HFF-Myc (cell line): ENCODE results near the gene RCOR1.

Experiments
- DNase-seq: peaks from one replicate; pipeline ENCODE4 v3.0.0-alpha.2; 2011; ENCODE audit warnings: low read depth; ENCODE audit errors: extremely low read depth
- H3K4me3 ChIP-seq: replicated peaks from 2 replicates; pipeline ENCODE4 v1.5.1; 2011; ENCODE audit warnings: low read depth, mild to moderate bottlenecking, control low read depth, low read length
- TF ChIP-seq, protein P1 (sequence below): IDR thresholded peaks from 2 replicates; pipeline ENCODE4 v1.5.1; 2012; ENCODE audit warnings: mild to moderate bottlenecking, low read depth, low read length, control low read depth; ENCODE audit errors: missing control alignments

RCOR1 gene

DNA sequence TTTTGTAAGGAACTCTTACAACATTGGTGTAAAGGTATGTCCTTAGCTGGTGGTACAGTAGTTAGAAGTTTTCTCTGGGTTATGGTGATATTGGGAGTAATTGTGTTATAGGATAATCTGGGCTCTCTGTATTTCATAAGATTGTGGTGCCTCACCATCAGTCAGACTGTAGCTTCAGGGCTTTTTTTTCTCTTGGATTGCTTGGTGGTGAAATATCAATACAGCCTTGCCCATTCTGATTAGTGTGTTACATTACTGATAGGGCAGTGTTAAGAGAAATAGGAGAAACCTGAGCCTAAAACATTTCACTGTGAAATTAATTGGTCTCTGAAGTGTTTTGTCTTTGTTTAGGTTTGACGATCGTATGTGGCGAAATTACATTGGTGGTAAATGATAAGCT is 71.0 kb downstream of the RCOR1 start:
- TF ChIP-seq, protein P1, sequence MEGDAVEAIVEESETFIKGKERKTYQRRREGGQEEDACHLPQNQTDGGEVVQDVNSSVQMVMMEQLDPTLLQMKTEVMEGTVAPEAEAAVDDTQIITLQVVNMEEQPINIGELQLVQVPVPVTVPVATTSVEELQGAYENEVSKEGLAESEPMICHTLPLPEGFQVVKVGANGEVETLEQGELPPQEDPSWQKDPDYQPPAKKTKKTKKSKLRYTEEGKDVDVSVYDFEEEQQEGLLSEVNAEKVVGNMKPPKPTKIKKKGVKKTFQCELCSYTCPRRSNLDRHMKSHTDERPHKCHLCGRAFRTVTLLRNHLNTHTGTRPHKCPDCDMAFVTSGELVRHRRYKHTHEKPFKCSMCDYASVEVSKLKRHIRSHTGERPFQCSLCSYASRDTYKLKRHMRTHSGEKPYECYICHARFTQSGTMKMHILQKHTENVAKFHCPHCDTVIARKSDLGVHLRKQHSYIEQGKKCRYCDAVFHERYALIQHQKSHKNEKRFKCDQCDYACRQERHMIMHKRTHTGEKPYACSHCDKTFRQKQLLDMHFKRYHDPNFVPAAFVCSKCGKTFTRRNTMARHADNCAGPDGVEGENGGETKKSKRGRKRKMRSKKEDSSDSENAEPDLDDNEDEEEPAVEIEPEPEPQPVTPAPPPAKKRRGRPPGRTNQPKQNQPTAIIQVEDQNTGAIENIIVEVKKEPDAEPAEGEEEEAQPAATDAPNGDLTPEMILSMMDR, result no peak
- no peak overlapping the region for H3K4me3 ChIP-seq
- no peak for DNase-seq

DNA sequence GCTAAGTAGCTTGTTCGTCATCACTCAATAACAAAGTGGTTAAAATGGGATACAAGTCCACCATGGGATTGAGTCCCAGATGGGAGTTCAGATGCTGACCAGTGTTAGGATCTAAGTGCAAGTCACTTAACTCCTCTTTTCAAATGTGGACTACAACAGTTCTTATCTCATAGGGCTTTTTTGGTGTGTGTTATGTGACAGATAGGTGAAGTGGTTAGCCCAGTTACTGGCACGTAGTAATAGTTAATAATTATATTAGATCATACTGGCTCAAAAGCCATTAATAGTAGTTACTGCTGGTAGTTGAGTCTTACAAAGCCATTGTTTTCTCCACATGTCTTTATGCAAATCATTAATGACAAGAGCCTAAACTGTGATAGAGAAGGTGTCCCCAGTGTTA is 73.2 kb downstream of the RCOR1 start:
- TF ChIP-seq, protein P1, result no peak
- DNase-seq, result no peak

DNA sequence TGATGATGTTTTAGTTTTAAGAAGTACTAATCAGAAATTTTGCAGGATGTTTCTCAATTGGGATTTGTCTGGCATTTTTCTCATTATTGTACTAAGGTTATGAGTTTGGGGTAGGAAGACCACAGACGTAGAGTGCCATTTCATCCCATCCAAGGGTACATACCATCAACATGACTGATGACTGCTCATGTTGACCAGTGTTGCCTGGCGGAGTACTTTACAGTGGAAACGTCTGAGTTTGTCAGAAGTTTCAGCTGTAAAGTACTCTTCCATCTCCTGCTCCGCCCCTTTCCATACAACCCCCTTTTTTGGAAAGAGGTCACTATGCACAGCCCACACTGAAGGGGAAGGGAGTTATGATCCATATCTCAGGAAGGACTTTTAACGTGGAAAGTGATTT is 74.2 kb downstream of the RCOR1 start:
- no peak for DNase-seq
- TF ChIP-seq, protein P1, result no peak
- H3K4me3 ChIP-seq, result no peak overlapping the region

More for the DNA sequence above, 73.2 kb downstream of the RCOR1 start:
- no peak overlapping the region for H3K4me3 ChIP-seq

DNA sequence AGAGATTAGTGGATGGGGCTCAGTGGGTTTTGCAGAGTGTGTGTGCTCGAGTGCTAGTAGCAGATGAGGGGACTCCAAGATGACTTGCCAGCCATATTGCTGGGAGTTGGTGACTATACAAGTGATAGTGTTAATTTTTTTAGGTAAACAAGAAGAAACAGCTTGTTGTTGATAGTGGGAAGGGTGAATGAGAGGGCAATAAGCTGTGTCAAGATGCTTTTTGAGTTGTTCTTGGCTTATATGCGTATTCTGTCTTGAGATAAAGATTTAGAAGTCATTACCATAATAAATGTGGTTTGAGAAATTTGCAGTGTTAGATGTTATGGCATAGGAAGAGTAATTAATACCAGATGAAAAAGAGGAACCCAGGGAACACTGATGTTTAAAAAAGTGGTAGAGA is 75.3 kb downstream of the RCOR1 start:
- no peak overlapping the region for H3K4me3 ChIP-seq
- TF ChIP-seq, protein P1, result no peak
- no peak for DNase-seq

DNA sequence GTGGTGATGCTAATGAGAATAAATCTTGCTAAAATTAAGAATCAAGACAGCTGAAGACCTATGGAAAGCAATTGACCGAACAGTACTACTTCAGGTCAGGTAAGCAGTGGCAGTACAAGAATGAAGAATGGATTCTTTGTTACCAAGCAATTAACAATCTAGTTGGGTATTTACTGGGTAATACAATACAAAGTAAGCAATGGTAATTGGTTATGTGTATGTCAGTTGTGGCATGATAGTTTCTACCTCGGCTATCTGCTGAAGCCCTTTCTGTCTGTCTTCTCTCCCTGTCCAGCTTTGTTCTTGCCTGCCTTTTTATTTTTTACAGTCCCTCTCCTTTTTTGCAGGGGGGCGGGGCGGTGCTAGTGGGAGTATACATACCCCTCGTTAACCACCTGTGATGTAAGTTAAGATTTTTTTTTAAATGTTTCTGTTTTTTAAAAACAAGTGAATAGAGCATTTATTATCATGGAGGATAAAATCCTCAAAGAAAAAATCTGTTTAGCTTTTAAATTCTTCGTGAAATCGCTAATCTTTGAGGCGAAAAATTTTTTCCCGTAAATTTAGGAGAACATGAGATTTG is 75.9 kb downstream of the RCOR1 start:
- DNase-seq, result no peak
- H3K4me3 ChIP-seq, result no peak overlapping the region
- TF ChIP-seq, protein P1, result no peak

DNA sequence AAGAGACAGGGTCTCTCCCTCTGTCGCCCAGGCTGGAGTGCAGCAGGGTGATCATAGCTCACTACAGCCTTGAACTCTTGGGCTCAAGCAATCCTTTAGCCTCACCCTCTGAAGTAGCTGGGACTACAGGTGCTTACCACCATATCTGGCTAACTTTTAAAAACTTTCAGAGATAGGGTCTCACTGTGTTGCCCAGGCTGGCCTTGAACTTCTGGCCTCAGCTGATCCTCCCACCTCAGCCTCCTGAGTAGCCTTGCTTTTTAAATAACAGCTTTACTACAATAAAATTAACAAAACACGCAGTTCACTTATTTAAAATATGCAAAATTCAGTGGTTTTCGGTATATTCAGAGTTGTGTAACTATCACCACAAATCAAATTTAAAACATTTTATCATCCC is 79.0 kb downstream of the RCOR1 start:
- TF ChIP-seq, protein P1, result no peak
- H3K4me3 ChIP-seq, result no peak overlapping the region
- no peak for DNase-seq

DNA sequence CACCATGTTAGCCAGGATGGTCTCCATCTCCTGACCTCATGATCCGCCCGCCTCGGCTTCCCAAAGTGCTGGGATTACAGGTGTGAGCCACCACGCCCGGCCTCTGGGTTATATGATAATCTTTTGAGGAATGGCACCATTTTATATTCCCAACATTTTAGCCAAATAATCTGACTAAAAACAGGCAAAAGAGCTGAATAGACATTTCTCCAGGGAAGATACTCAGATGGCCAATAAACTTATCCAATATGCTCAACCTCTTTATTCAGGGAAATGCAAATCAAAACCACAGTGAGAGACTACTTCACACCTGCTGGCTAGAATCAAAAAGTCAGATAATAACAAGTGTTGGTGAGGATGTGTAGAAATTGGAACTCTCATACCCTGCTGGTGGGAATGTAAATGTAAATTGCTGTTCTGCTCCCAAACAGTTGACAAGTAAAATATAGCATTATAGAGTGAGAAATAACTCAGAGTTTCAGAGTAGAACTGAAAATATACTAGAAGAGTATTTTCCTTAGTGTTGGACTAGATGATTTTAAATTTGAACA is 80.0 kb downstream of the RCOR1 start:
- DNase-seq, result no peak
- H3K4me3 ChIP-seq, result no peak overlapping the region
- TF ChIP-seq, protein P1, result no peak
